ENCODE measurements around the gene MLF2. TPM values are rescaled to one million over a fixed set of nuclear protein-coding genes. Genes with fewer than 3 reads are reported as not detected.

MLF2 gene
- total and polyA plus RNA-seq, 2 of the 13 experiments (the other 11 are each of a cell fraction or from before 2014, with no cell fraction given), result 88.1 to 167 TPM

- peak; percentile 93 for TF ChIP-seq ZNF263 (CRISPR knock-in tag; IDR thresholded peaks at IDR 0.05)
- no peak for TF ChIP-seq CAMTA2 (CRISPR knock-in tag; IDR thresholded peaks at IDR 0.05; ENCODE audit: borderline replicate concordance)
- TF ChIP-seq TEAD2 (CRISPR knock-in tag; IDR thresholded peaks at IDR 0.05), result no peak
- TF ChIP-seq ZBTB38 (CRISPR knock-in tag; IDR thresholded peaks at IDR 0.05), result no peak
- no peak for TF ChIP-seq SIN3B (IDR thresholded peaks at IDR 0.05; ENCODE audit: low read length)
- no peak for TF ChIP-seq ZFYVE20 (CRISPR knock-in tag; IDR thresholded peaks at IDR 0.05; ENCODE audit: borderline replicate concordance, low read depth)
- no peak for TF ChIP-seq SIX1 (CRISPR knock-in tag; IDR thresholded peaks at IDR 0.05; ENCODE audit: borderline replicate concordance)
- TF ChIP-seq ZNF766 (CRISPR knock-in tag; IDR thresholded peaks at IDR 0.05; ENCODE audit: borderline replicate concordance), result no peak
- TF ChIP-seq THAP11 (CRISPR knock-in tag; IDR thresholded peaks at IDR 0.05), result no peak
- TF ChIP-seq BORCS8-MEF2B (CRISPR knock-in tag; IDR thresholded peaks at IDR 0.05), result no peak
- peak; percentile 63 for TF ChIP-seq HBP1 (CRISPR knock-in tag; IDR thresholded peaks at IDR 0.05; ENCODE audit: low read depth)
- TF ChIP-seq ZC3H13 (CRISPR knock-in tag; IDR thresholded peaks at IDR 0.05), result peak; percentile 31; the same call in 1 of the 2 replicates
- TF ChIP-seq ZNF12 (CRISPR knock-in tag; IDR thresholded peaks at IDR 0.05), result no peak
- no peak for TF ChIP-seq TERF1 (CRISPR knock-in tag; IDR thresholded peaks at IDR 0.05)
- no peak for TF ChIP-seq ZNF260 (CRISPR knock-in tag; IDR thresholded peaks at IDR 0.05; ENCODE audit: borderline replicate concordance, low read depth)
- TF ChIP-seq ZNF879 (CRISPR knock-in tag; IDR thresholded peaks at IDR 0.05), result no peak
- peak; percentile 6; the same call in 1 of the 2 replicates for TF ChIP-seq FOSL2 (CRISPR knock-in tag; IDR thresholded peaks at IDR 0.05)
- no peak for TF ChIP-seq ZNF558 (CRISPR knock-in tag; IDR thresholded peaks at IDR 0.05; ENCODE audit: borderline replicate concordance)
- TF ChIP-seq ZNF496 (CRISPR knock-in tag; IDR thresholded peaks at IDR 0.05; ENCODE audit: insufficient replicate concordance), result no peak
- 0 out of 2 replicates have a peak, but pooled peaks have one; percentile 8 for TF ChIP-seq SOX5 (CRISPR knock-in tag; IDR thresholded peaks at IDR 0.05; ENCODE audit: borderline replicate concordance)
- TF ChIP-seq CCAR2 (optimal IDR thresholded peaks at IDR 0.05; ENCODE audit: low read depth, low read length), result no peak
- no peak for TF ChIP-seq PBX2 (CRISPR knock-in tag; IDR thresholded peaks at IDR 0.05)
- TF ChIP-seq ZBTB3 (CRISPR knock-in tag; IDR thresholded peaks at IDR 0.05; ENCODE audit: borderline replicate concordance, low read depth), result no peak
- no peak for TF ChIP-seq LRRFIP1 (CRISPR knock-in tag; conservative IDR thresholded peaks at IDR 0.05)
Measured at GRCh38 chr12:6767353-6768319, 14.7 kb upstream of the MLF2 start (continued).
